ENCODE results near the gene SCRN1. TPM values are rescaled to one million over a fixed set of nuclear protein-coding genes. Genes with fewer than 3 reads are reported as not detected.

Gene SCRN1
- total RNA-seq, 2 experiments from 2014 or later: 3.5 to 4.9 TPM

DNA sequence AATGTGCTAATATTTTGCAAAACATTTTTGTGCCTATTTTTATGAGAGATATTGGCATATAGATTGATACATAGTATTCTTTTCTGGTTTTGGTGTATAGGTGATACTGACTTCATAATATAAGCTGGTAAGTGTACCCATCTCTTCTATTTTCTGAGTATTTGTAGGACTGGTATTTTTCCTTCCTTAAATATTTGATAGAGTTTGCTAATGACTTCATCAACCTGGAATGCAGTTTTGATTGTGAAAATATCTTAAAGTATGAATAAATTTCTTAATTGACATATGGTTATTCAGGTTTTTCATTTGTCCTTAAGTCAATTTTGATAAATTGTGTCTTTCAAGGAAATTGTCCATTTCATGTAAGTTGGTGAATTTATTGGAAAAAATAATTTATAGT lies 6.1 kb upstream of the SCRN1 start:
- Mint-ChIP-seq H3K4me3 (no peak overlapping the region), H3K27ac (no peak overlapping the region), H3K9me3 (ENCODE audit: low read depth) (peaks cover 5% of the 10 kb centered on the region), H3K36me3 (peaks cover 3% of the 10 kb centered on the region), H3K27me3 (peaks cover 64% of the 10 kb centered on the region), H3K4me1 (no peaks in the 10 kb centered on the region)
- DNase-seq: no peak
- no peak for ATAC-seq
- CTCF ChIA-PET: no interaction called here

DNA sequence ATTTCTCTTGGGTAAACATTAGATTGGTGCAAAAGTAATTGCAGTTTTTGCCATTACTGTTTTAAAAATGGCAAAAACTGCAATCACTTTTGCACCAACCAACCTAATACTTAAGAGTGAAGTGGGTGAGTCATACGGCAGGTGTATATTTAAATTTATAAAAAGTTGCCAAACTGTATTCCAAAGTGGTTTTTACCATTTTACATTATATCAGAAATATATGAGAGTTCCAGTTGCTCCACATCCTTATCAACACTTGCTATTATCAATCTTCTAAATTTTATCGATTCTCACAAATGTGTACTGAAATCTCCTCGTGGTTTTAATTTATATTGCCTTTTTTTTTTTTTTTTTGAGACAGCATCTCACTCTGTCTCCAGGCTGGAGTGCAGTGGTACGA lies 3.5 kb upstream of the SCRN1 start:
- peaks cover 10% of the 10 kb centered on the region for H3K4me1 Mint-ChIP-seq
- H3K4me3 Mint-ChIP-seq: no peak overlapping the region
- no peak for ATAC-seq
- CTCF ChIA-PET: interaction anchor here (0.9 kb wide), 1 partner anchor 12 kb away, joined by 3 read pairs; no protein-coding TSS in a partner anchor
- peaks cover 59% of the 10 kb centered on the region for H3K27me3 Mint-ChIP-seq
- H3K36me3 Mint-ChIP-seq: peaks cover 3% of the 10 kb centered on the region
- no peak for DNase-seq
- H3K27ac Mint-ChIP-seq: no peak overlapping the region
- peaks cover 3% of the 10 kb centered on the region for H3K9me3 Mint-ChIP-seq (ENCODE audit: low read depth)

- no peak for DNase-seq
- Mint-ChIP-seq H3K4me1 (peaks cover 12% of the 10 kb centered on the region), H3K9me3 (ENCODE audit: low read depth) (peaks cover 3% of the 10 kb centered on the region), H3K4me3 (no peak overlapping the region), H3K27me3 (peaks cover 58% of the 10 kb centered on the region), H3K36me3 (peaks cover 1% of the 10 kb centered on the region), H3K27ac (no peak overlapping the region)
- CTCF ChIA-PET: no interaction called here
- ATAC-seq: no peak
Observed at GRCh38 chr7:29991937-29992336, 2.3 kb upstream of the SCRN1 start.

- H3K27me3 Mint-ChIP-seq: peaks cover 53% of the 10 kb centered on the region
- DNase-seq (no peak), ATAC-seq (no peak)
- CTCF ChIA-PET: interaction anchor here (1.0 kb wide), 1 partner anchor 71 kb away, joined by 3 read pairs; no protein-coding TSS in a partner anchor
- H3K9me3 Mint-ChIP-seq (ENCODE audit: low read depth): no peaks in the 10 kb centered on the region
- no peak overlapping the region for H3K4me3 Mint-ChIP-seq
- peaks cover 12% of the 10 kb centered on the region for H3K4me1 Mint-ChIP-seq
- peaks cover 2% of the 10 kb centered on the region for H3K36me3 Mint-ChIP-seq
- no peak overlapping the region for H3K27ac Mint-ChIP-seq
Observed at GRCh38 chr7:29990931-29991330, 1.3 kb upstream of the SCRN1 start.

- DNase-seq: peak; percentile 43
- H3K4me3 Mint-ChIP-seq: peak overlapping the region; percentile 63
- peak; percentile 56 for ATAC-seq
- CTCF ChIA-PET: interaction anchor here (1.6 to 1.8 kb wide), 2 partner anchors 18 to 39 kb away, joined by 3 to 4 read pairs; no protein-coding TSS in a partner anchor
- H3K27ac Mint-ChIP-seq: peak overlapping the region; percentile 64
- H3K36me3 Mint-ChIP-seq: peaks cover 2% of the 10 kb centered on the region
- peaks cover 54% of the 10 kb centered on the region for H3K27me3 Mint-ChIP-seq
- H3K9me3 Mint-ChIP-seq (ENCODE audit: low read depth): no peaks in the 10 kb centered on the region
- H3K4me1 Mint-ChIP-seq: peaks cover 15% of the 10 kb centered on the region
Observed at GRCh38 chr7:29988424-29989256, 961 bp downstream of the SCRN1 start.

- CTCF ChIA-PET: interaction anchor here (1.6 to 1.8 kb wide), 2 partner anchors 19 to 40 kb away, joined by 3 to 4 read pairs; no protein-coding TSS in a partner anchor
- ATAC-seq: no peak
- H3K27ac Mint-ChIP-seq: no peak overlapping the region
- no peak for DNase-seq
- H3K9me3 Mint-ChIP-seq (ENCODE audit: low read depth): no peaks in the 10 kb centered on the region
- H3K36me3 Mint-ChIP-seq: peaks cover 3% of the 10 kb centered on the region
- peaks cover 15% of the 10 kb centered on the region for H3K4me1 Mint-ChIP-seq
- H3K4me3 Mint-ChIP-seq: peak overlapping the region; percentile 63
- peaks cover 54% of the 10 kb centered on the region for H3K27me3 Mint-ChIP-seq
Observed at GRCh38 chr7:29987811-29988317, 1.7 kb downstream of the SCRN1 start.

DNA sequence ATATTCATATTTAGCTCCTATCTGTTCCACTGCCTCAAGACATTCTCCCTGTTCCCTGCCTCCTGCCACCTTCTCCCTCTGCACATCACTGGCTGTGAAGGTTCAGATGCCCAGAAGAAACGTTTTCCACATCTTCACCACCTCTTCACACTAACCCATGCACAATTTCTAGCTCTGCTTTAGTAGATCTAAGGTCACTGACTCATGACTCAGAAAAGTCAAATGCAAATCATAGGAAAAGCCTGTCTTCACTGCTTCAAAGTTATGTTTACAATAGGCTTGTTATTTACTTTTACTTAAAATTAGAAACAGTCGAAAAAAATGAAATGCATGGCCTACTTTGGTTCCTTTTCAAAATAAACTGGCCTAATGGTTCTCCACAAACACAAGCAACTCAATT lies 2.5 kb downstream of the SCRN1 start:
- Mint-ChIP-seq H3K27ac (no peak overlapping the region), H3K36me3 (peaks cover 3% of the 10 kb centered on the region), H3K4me3 (no peak overlapping the region), H3K27me3 (peaks cover 46% of the 10 kb centered on the region), H3K4me1 (peaks cover 15% of the 10 kb centered on the region), H3K9me3 (ENCODE audit: low read depth) (no peaks in the 10 kb centered on the region)
- CTCF ChIA-PET: interaction anchor here (0.7 to 1.8 kb wide), 4 partner anchors 10 to 128 kb away, joined by 3 to 4 read pairs (median 4); no protein-coding TSS in a partner anchor
- DNase-seq (no peak), ATAC-seq (no peak)

DNA sequence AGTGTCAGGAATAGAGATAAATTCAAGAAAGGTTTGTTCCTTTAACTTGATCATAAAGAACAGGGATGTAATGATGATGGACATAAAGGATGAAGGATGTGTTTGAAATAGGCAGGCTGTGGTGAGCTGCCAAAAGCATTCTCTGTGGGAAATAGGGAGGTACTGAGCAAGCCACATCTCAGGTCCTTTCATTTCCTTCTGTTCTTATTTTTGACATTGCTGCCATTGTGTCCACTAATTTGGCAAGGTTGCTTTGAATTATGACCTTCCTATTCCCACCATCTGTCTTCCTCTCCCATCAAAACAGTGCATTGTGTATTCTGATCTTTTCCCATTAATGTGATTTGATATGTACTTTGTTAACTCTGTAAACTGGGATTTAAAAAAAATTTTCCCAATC lies 9.4 kb downstream of the SCRN1 start:
- Mint-ChIP-seq H3K27ac (no peak overlapping the region), H3K4me1 (no peaks in the 10 kb centered on the region), H3K4me3 (no peak overlapping the region), H3K9me3 (ENCODE audit: low read depth) (no peaks in the 10 kb centered on the region), H3K36me3 (peaks cover 3% of the 10 kb centered on the region), H3K27me3 (peaks cover 30% of the 10 kb centered on the region)
- no peak for DNase-seq
- CTCF ChIA-PET: interaction anchor here (1.1 to 1.2 kb wide), 2 partner anchors 13 to 59 kb away, joined by 3 read pairs; no protein-coding TSS in a partner anchor
- no peak for ATAC-seq

DNA sequence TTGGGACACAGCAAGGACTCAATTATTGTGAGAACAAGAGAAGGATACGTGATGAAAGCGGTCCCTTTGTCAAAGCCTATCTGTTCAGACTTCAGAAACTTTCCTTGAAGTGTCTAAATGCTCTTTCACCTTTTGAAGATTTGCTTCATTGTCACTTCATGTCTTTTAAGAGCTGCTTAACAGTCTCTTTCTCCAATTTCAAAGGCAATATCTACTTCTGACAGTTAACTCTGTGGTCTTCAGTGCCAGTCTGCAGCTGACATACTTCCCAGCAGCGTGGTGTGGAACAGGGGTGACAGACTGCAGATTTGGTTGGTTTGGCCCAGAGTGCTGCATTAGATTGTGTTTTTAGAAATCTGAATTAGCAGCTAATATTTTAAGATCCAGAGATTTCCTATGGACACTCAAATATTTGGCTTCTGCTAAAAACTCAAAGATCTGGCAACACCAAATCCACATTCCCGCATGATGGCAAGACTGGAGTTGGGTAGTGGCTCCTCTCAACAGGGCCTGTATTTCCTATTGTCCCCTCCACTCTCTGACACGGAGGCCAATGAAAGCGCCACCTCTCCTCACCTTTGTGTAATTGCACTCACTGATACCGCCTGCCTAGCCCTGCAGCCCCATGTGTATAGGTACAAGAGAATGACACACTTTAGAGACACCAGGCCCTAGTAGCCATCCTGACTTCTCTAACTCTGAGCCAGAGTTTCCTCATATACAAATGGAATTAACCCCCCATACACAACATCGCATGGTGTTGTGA lies 11.5 kb downstream of the SCRN1 start:
- no peak for ATAC-seq

GRCh38 chr7:29976673-29977415 lies 12.8 kb downstream of the SCRN1 start:
- no peak for DNase-seq
- no peaks in the 10 kb centered on the region for H3K4me1 Mint-ChIP-seq
- H3K4me3 Mint-ChIP-seq: no peak overlapping the region
- no peak for ATAC-seq
- H3K27me3 Mint-ChIP-seq: peaks cover 32% of the 10 kb centered on the region
- no peak overlapping the region for H3K27ac Mint-ChIP-seq
- CTCF ChIA-PET: interaction anchor here (0.7 kb wide), 1 partner anchor 10 kb away, joined by 4 read pairs; no protein-coding TSS in a partner anchor
- no peaks in the 10 kb centered on the region for H3K9me3 Mint-ChIP-seq (ENCODE audit: low read depth)
- peaks cover 2% of the 10 kb centered on the region for H3K36me3 Mint-ChIP-seq

More for the DNA sequence above, 11.5 kb downstream of the SCRN1 start:
- H3K4me1 Mint-ChIP-seq: no peaks in the 10 kb centered on the region
- H3K4me3 Mint-ChIP-seq: no peak overlapping the region
- H3K36me3 Mint-ChIP-seq: peaks cover 2% of the 10 kb centered on the region
- CTCF ChIA-PET: no interaction called here
- H3K27me3 Mint-ChIP-seq: peaks cover 30% of the 10 kb centered on the region
- no peak for DNase-seq
- H3K27ac Mint-ChIP-seq: no peak overlapping the region
- no peaks in the 10 kb centered on the region for H3K9me3 Mint-ChIP-seq (ENCODE audit: low read depth)

GRCh38 chr7:29976266-29976665 lies 13.3 kb downstream of the SCRN1 start:
- Mint-ChIP-seq H3K4me1 (no peaks in the 10 kb centered on the region), H3K9me3 (ENCODE audit: low read depth) (no peaks in the 10 kb centered on the region), H3K4me3 (no peak overlapping the region), H3K27ac (no peak overlapping the region), H3K36me3 (peaks cover 2% of the 10 kb centered on the region), H3K27me3 (peaks cover 35% of the 10 kb centered on the region)
- ATAC-seq (no peak), DNase-seq (no peak)
- CTCF ChIA-PET: no interaction called here

- DNase-seq: no peak
- Mint-ChIP-seq H3K36me3 (peaks cover 2% of the 10 kb centered on the region), H3K27ac (no peak overlapping the region), H3K9me3 (ENCODE audit: low read depth) (no peaks in the 10 kb centered on the region), H3K27me3 (peaks cover 39% of the 10 kb centered on the region), H3K4me1 (no peaks in the 10 kb centered on the region), H3K4me3 (no peak overlapping the region)
- ATAC-seq: no peak
- CTCF ChIA-PET: no interaction called here
Observed at GRCh38 chr7:29975561-29975960, 14.0 kb downstream of the SCRN1 start.

DNA sequence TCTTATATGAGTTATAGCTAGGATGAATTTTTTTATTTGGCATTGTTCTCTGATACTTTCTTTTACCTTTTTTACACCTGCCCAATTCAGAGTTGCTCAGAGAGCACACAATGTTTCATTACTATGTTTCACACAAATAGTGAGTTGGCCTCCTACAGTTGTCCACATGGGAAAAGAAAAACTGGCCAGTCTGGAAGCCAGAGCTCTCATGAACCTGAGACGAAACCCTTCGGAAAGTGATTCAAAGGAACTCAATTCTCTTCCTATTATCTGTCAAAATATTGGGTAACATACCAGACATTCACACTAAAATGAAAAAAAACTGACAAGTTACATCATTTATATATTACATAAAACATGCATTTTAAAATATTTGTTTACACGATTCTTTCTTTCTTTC lies 15.3 kb downstream of the SCRN1 start:
- Mint-ChIP-seq H3K27me3 (peaks cover 42% of the 10 kb centered on the region), H3K27ac (no peak overlapping the region), H3K9me3 (ENCODE audit: low read depth) (no peaks in the 10 kb centered on the region), H3K4me3 (no peak overlapping the region), H3K36me3 (peaks cover 2% of the 10 kb centered on the region), H3K4me1 (peaks cover 7% of the 10 kb centered on the region)
- ATAC-seq (no peak), DNase-seq (no peak)
- CTCF ChIA-PET: no interaction called here
